ENCODE data around the gene ZNF366.

Gene ZNF366

DNA sequence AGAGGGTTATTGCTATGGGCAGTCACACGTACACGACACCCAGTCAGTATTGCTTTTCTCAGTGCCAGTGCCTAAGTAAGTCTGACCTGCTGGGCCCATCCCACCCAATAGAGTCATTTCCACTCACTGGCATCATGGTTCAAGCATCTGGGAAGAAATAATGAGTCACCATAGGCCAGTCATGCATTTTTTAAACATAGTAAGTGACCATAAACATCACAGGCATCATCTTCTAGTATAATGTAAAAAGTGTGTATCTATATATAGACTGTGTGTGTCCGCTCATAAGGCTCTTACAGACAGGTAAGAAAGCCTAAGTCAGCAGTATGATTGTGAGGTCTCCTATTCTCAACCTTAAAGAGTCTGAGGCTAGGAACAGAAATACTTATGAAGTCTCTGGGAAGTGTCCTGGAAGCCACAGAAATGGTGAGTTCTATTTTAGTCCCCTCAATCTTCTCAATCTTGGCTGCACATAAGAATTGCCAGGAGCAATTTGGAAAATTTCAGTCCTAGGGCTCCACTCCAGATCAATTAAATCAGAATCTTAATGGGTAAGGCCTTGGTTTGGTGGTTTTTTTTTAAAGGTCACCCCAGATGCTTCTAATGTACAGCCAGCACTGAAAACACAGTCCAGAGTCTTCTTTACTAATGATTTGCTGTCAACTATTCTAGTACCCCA lies 65.2 kb downstream of the ZNF366 start:
- DNase-seq (ENCODE audit: insufficient read length, low spot score) (peak; percentile 75), FAIRE-seq (peak; percentile 58)
- no peak for TF ChIP-seq POLR2A (IDR thresholded peaks at IDR 0.05; ENCODE audit: low read depth, low read length)

DNA sequence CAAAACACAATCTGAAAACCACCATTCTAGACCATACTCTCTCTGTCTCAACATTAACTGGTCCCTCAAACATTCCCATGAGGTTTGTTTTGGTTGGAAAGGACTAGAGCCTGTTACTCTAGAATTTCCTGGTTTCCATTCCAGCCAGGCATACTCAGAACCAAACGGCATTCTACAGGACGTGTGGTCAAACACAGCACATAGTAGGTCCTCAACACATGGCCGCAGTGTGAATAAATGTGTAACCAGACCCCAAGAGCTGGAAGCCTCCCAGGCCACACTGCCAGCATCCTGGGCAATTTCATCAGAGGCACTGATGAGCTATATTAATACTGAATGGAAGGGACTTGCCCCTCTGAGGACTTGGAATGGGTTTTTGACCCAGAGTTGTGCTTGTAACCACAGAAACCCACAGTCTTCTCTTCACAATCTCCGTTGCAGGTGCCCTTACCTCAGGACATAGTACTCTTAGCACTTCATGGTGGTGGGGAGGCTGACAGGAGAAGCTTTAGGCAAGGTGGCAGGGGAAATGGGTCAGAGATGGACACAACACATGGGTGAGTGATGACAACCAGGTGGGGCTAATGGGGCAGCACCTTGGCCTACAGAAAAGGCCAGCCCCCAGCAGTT lies 66.0 kb downstream of the ZNF366 start:
- FAIRE-seq, result no peak
- TF ChIP-seq POLR2A (IDR thresholded peaks at IDR 0.05; ENCODE audit: low read depth, low read length), result no peak
- DNase-seq (ENCODE audit: insufficient read length, low spot score), result no peak

DNA sequence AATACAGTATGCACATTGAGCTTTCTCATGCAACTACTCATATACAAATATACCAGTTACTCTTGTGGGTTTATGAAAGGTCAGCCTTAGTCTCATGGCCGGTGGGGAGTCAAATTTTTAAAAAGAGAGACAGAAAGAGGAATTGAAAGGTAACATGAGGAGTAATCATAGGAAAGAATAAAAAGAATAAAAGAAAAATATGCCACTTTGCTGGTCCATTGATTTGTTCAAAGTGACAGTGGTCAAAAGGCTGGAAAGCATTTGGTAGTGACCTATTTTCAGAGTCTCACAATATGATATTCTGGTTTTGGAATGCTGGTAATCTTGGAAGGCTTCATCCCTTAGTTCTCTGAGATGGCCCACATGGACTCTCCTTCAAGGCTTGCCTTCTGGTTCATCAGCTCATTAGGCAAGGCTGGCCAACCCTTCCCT lies 67.0 kb downstream of the ZNF366 start:
- DNase-seq (ENCODE audit: insufficient read length, low spot score) (no peak), FAIRE-seq (no peak)
- no peak for TF ChIP-seq POLR2A (IDR thresholded peaks at IDR 0.05; ENCODE audit: low read depth, low read length)

DNA sequence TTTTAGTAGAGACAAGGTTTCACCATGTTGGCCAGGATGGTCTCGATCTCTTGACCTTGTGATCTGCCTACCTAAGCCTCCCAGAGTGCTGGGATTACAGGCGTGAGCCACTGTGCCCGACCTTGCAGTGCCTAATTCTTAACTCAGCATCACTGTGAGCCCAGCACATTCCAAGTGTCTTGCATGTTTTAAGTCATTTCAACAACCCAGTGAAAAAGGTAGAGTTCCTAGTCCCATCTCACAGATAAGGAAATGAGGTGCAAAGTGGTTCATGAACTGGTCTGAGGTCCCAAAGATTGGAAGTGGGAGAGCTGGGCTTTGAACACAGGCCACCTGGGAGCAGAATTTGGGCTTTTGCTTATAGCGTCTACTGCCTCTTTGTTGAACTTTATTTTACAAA lies 68.0 kb downstream of the ZNF366 start:
- no peak for FAIRE-seq

DNA sequence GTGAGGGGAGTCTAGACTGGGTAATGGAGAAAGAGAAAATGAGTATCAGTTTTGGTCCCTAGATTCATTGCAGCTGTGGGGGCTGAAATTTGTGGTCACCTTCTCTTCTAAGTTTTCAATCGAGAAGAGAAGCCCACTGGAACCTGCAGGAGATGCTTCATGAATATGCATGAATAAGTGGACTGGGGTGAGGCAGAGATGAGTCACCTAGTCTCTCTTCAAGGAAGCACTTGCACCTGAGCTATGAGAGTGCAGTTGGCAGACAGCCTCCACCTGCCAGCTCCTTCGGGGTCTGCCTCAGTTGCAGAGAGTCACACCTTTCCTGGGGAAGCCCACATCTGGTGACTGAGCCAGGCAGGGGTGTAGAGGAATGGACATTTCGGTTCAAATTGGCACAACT lies 69.1 kb downstream of the ZNF366 start:
- FAIRE-seq (no peak), DNase-seq (ENCODE audit: insufficient read length, low spot score) (no peak)
- no peak for TF ChIP-seq POLR2A (IDR thresholded peaks at IDR 0.05; ENCODE audit: low read depth, low read length)

More for the DNA sequence above, 68.0 kb downstream of the ZNF366 start:
- DNase-seq (ENCODE audit: insufficient read length, low spot score), result no peak
- no peak for TF ChIP-seq POLR2A (IDR thresholded peaks at IDR 0.05; ENCODE audit: low read depth, low read length)

GRCh38 chr5:72436796-72437471 lies 70.3 kb downstream of the ZNF366 start:
- no peak for TF ChIP-seq POLR2A (IDR thresholded peaks at IDR 0.05; ENCODE audit: low read depth, low read length)
- DNase-seq (ENCODE audit: insufficient read length, low spot score) (no peak), FAIRE-seq (no peak)

- TF ChIP-seq POLR2A (IDR thresholded peaks at IDR 0.05; ENCODE audit: low read depth, low read length), result no peak
- FAIRE-seq (no peak), DNase-seq (ENCODE audit: insufficient read length, low spot score) (no peak)
These were observed 72.3 kb downstream of the ZNF366 start for GRCh38 chr5:72434781-72435437.

- FAIRE-seq (no peak), DNase-seq (ENCODE audit: insufficient read length, low spot score) (no peak)
- no peak for TF ChIP-seq POLR2A (IDR thresholded peaks at IDR 0.05; ENCODE audit: low read depth, low read length)
These were observed 73.0 kb downstream of the ZNF366 start for GRCh38 chr5:72434056-72434780.

DNA sequence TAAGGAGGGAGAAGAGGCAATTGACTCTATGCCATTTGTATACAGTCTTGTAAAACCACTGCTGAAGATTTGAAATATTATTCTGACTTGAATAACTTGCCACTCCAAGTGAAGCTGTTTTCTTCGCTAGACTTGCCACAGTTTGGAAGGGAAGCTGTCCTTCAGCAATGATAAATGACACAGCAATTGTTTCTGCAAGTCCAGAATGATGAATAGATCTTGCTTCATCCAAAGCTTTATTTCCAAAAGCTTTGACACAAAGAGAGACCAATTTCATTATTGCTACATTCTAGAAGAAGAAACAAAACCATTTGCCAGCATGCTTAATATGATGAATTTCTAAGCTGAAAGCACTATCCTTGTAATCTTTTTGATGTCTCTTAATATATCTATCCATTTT lies 73.7 kb downstream of the ZNF366 start:
- no peak for FAIRE-seq
- DNase-seq (ENCODE audit: insufficient read length, low spot score), result no peak
- no peak for TF ChIP-seq POLR2A (IDR thresholded peaks at IDR 0.05; ENCODE audit: low read depth, low read length)

DNA sequence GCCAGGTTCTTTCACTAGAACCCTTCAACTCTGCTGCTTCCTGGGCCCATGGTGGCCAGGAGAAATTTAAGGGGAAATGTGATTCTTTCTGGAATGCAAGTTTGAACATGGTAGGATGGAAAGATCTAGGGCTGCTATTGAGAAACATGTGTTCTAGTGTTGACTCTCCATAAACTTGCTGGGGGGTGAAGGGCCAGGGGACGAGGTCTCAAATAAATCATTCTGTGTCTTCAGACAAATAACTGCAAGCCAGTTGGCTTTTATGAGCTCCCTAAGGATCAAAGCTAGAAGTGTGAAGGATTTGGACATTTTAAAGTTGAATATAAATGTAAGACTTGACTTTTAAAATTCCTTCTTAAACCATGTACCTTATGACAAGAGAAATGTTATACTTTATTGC lies 78.5 kb downstream of the ZNF366 start:
- FAIRE-seq, result no peak
- TF ChIP-seq POLR2A (IDR thresholded peaks at IDR 0.05; ENCODE audit: low read depth, low read length), result no peak
- DNase-seq (ENCODE audit: insufficient read length, low spot score), result no peak

- TF ChIP-seq POLR2A (IDR thresholded peaks at IDR 0.05; ENCODE audit: low read depth, low read length), result no peak
- DNase-seq (ENCODE audit: insufficient read length, low spot score) (peak; percentile 30), FAIRE-seq (peak; percentile 62)
These were observed 79.4 kb downstream of the ZNF366 start for GRCh38 chr5:72427488-72428437.

DNA sequence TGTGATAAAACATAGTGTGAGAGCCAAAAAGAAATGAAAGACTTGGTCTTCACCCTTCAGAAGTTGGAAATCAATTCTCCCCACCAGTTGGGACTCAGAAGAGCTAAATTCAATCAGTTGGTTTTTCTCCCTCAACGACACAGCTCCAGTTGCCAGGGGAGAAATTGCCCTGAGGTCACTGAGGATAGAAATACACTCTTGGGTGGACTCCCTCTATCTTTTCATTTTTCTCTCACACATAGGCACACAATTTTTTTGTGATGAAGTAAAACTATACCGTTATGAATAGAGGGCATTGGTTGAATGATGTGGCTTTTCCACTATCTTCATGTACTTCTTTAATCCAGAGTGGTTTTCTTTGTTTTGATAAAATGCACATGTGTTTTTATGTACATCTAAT lies 80.2 kb downstream of the ZNF366 start:
- FAIRE-seq, result no peak
- no peak for DNase-seq (ENCODE audit: insufficient read length, low spot score)
- TF ChIP-seq POLR2A (IDR thresholded peaks at IDR 0.05; ENCODE audit: low read depth, low read length), result no peak

GRCh38 chr5:72426019-72426418 lies 81.2 kb downstream of the ZNF366 start:
- DNase-seq (ENCODE audit: insufficient read length, low spot score) (no peak), FAIRE-seq (no peak)
- TF ChIP-seq POLR2A (IDR thresholded peaks at IDR 0.05; ENCODE audit: low read depth, low read length), result no peak
